VCaP (cell line): ENCODE results near the gene MFAP4.
A peak's percentile ranks its signal among the peaks of the same experiment; 100 is the strongest.

ENCODE experiments used
- H3K27ac ChIP-seq: fragments of 450-650 bp; 2 replicates; pipeline ENCODE4 v1.5.1; 2017
- CTCF ChIP-seq: fragments of 450-650 bp; conservative IDR thresholded peaks from 2 replicates; pipeline ENCODE4 v1.5.1; 2017; ENCODE audit warnings: mild to moderate bottlenecking, moderate library complexity

The MFAP4 gene

GRCh38 chr17:19365833-19366636, 21.0 kb downstream of the MFAP4 start:
- TF ChIP-seq CTCF: no peak
- H3K27ac ChIP-seq: no peak overlapping the region

- no peak for TF ChIP-seq CTCF
- no peak overlapping the region for H3K27ac ChIP-seq
Observed at GRCh38 chr17:19365499-19365817, 21.5 kb downstream of the MFAP4 start.

GRCh38 chr17:19364699-19365498, 22.1 kb downstream of the MFAP4 start:
- H3K27ac ChIP-seq: no peak overlapping the region
- no peak for TF ChIP-seq CTCF

GRCh38 chr17:19363460-19364035, 23.4 kb downstream of the MFAP4 start:
- no peak for TF ChIP-seq CTCF
- peak overlapping the region; percentile 84; the same call in 1 of the 2 replicates for H3K27ac ChIP-seq

GRCh38 chr17:19363114-19363438, 23.9 kb downstream of the MFAP4 start:
- peak overlapping the region; percentile 84; the same call in 1 of the 2 replicates for H3K27ac ChIP-seq
- TF ChIP-seq CTCF: peak; percentile 63

GRCh38 chr17:19362277-19363113, 24.5 kb downstream of the MFAP4 start, which contains the start of gene B9D1:
Gene B9D1, minus strand, starts transcription at chr17:19362723. Its CDS starts 154 bp downstream, at chr17:19362569.
- TF ChIP-seq CTCF: peak; percentile 95
- peak within 1 kb of the TSS; percentile 84 for H3K27ac ChIP-seq
